NCI-H2196 (cell line): ENCODE results near the gene DACT3.

Source experiments
- DNase-seq: peaks from one replicate; lab custom pipeline; 2025; ENCODE audit not compliant: unreplicated experiment; lab: John Stamatoyannopoulos, UW

DACT3 gene

DNA sequence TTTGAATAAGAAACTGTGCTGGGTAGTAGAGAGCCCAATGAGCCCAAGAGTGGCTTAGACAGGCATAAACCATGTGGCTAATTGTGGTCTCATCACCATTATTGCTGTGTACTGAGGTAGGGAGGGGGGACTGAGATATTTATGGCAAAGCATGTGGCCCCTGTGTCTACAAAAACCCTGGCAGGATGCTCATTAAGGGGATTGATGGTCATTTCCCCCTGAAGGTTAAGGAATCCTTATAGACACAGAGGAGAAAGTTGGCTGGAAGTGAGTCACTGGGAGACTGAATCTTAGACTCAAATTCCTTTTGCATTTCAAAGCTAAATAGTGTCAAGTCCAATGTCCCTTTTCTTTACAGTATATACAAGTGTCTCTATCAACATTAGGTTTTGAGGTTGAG lies 9.8 kb upstream of the DACT3 start:
- no peak for DNase-seq

DNA sequence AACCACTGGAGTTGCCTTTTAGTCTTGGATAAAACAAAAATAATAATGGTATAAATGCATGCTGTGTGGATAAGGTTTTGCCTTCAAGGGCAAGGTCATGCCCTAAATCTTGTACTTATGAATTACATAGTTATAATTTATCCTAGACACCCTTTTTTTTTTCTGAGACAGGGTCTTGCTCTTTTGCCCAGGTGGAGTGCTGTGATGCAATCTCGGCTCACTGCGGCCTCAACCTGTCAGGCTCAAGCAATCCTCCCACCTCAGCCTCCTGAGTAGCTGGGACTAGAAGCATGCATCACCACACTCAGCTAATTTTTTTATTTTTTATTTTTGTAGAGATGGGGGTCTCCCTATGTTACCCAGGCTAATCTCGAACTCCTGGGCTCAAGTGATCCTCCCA lies 7.7 kb upstream of the DACT3 start:
- DNase-seq = no peak

DNA sequence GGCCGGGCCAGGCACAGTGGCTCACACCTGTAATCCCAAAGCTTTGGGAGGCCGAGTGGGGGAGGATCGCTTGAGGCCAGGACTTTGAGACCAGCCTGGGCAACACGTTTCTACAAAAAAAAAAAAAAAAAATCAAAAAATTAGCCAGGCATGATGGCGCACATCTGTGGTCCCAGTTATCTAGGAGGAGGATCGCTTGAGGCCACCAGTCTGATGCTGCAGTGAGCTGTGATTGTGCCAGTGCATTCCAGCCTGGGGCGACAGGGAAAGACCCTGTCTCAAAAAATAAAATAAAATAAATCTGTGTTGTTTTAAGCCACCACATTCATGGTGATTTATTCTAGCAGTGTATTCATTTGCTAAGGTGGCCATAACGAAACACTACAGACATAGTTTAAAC lies 4.1 kb upstream of the DACT3 start:
- no peak for DNase-seq

DNA sequence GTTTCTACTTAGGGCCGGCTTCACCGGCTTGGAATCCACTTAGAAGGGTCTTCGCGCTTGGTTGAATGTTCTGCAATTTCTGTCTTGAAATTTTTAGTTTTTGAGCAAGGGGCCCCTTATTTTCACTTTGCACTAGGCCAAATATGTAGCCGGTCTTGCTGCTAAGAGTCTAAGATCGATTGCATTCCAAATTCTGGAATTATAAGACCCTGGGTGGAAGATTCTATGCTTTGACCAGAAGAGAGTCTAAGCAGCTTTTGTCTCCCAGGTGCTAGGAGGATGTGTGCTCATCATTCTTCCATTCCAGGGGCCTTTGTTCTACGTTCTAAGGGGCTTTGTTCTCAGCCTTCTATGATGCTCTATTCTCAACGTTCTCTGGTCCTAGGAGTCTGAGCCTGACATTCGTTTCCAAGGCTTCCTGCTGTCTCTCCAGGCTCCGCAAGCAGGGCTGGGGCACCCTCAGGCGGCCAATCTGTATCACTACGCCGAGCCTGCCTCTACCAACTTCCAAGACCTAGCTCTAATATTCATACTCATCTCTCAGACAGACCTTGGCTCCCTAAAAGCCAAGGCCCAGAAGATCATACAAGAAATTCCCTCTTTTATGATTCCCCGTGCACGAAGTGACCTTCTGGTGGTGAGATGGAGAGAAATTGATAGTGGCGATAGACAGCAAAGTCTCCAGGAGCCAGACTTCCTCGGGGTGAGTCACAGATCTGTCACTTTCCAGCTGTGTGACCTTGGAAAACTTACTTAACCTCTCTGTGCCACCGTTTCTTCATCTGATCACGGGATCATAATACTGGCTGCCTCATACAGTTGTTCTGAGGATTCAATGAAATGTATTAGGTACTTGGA lies 982 bp upstream of the DACT3 start:
- DNase-seq = peak; percentile 83

DNA sequence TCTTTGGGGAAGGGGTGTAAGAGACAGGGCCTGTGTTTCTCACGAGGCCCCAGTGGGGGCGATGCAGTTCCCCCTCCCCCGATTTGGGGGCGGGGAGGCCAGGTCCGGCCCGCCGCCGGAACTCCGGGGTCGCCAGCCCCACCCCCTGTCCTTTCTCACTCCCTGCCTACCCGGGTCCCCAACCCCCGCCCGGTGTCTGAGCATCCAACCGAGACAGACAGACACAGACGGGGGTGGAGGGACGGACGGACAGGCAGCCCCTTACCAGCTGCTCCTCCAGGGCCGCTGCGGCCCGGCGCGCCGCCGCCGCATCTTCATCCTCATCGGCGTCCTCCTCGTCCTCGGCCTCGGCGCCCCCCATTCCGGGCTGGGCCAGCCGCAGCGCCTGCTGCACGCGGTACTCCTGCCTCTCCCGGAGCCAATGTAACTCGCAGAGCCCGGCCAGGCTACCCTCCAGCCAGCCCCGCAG lies 397 bp downstream of the DACT3 start:
- DNase-seq = no peak

DNA sequence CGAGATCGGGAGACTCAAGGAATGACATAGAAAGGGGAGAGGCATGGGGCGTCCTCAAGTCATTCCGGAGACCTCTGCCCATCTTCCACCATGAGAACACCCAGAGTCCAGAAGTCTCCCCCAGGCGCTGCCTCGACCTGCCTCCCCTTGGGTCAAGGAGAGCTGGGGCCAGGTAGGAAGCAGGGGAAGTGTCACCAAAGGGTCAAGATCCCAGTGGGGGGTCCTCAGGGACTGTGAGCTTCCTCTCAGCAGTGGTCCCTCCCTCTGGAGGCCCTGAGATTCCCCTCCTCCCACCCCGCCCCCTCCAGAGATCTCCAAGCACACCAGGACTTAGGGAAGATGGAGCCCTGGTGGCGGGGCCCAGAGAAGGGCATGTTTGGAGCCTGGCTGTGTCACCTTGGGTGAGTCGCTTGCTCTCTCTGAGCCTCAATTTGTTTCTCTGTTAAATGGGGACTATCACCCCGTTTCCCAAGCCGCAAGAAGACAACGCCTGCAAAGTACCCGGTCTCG lies 919 bp downstream of the DACT3 start:
- no peak for DNase-seq

DNA sequence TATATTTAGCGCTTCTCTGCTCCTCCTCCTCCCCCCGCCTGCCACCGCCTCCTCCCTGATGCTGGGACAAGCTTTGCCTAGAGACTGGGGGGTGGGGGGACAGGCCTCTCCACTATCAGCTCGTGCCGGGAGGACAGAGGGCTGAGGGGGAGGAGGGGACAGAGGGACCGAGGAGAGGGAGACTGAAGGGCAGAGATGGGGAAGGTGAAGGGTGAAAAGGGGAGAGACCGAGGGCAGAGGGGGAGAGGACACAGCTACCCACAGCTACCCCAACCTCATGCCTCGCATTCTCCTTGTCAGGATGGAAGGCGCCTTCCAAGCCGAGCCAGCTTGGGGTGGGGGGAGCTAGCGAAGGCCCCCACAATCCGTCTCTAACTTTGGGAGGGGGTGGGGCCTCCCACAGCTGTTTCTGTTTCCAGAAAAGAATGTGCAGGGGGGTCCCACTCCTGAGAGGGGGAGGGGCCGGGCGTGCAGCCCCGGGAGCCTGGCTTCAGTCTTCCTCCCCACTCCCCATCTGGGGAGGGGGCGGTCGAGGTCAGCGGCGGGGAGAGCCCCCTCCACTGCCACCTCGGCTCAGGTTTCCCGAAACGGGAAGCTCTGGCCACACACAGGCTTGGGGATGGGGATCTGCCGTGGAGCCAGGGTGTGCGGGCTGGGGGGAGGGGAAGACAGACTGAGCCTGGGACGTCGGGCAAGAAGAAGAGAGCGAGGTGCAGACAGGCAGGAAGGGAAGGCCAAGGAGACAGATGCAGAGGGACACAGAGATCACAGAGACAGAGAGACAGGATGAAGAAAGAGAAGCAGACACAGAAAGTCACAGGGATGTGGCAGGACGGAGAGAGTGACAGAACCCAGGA lies 1.6 kb downstream of the DACT3 start:
- no peak for DNase-seq

DNA sequence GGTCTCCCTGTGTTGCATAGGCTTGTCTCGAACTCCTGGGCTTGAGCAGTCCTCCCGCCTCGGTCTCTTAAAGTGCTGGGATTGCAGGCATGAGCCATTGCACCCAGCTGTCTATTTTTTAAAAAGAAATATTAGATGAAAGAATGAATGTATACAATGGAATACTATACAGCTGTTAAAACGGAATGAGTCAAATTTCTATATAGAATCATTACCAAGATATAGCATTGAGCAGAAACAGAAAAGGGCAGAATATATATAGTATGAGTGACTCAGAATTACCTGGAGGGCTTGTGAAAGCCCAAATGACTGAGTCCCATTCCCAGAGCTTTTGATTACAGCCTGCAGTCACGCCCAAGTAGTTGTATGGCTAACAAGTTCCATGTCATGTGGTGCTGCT lies 4.4 kb downstream of the DACT3 start:
- DNase-seq = no peak

DNA sequence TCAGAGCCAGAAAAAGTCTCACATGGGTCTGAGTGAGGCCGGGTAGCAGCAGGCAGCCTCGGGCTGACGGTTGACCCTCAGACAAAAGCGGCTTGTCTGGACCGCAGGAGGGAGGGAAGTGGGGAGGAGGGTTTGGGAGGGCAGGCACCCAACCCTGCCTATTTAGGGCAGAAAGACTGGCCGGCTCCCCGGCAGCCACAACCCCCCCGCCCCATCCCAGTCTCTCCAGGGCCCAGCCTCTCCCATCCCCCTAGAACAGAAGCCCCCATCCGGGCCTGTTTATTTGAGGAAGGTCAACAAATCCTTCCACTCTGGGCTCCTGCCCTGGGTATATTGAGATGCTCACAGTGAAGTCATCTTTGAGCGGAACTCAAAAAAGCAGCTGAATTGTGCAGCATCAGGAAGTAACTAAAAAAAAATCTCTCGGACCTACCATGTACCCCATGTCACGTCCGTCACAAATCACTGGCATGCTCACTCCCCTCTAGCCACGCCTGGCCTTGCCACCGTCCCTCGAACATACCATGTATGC lies 6.3 kb downstream of the DACT3 start:
- DNase-seq = no peak

DNA sequence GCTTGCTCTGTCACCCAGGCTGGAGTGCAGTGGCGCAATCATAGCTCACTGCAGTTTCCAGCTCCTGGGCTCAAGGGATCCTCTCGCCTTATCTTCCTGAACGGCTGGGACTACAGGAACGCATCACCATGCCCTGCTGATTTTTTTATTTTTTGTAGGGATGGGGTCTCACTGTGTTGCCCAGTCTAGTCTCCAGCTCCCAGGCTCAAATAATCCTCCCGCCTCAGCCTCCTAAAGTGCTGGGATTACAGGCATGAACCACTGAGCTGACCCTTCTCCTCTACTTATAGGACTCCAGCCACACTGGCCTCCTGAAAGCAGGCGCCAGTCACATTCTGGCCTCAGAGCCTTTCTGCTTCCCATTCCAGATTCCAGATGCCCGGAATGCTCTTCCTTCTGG lies 10.5 kb downstream of the DACT3 start:
- no peak for DNase-seq

DNA sequence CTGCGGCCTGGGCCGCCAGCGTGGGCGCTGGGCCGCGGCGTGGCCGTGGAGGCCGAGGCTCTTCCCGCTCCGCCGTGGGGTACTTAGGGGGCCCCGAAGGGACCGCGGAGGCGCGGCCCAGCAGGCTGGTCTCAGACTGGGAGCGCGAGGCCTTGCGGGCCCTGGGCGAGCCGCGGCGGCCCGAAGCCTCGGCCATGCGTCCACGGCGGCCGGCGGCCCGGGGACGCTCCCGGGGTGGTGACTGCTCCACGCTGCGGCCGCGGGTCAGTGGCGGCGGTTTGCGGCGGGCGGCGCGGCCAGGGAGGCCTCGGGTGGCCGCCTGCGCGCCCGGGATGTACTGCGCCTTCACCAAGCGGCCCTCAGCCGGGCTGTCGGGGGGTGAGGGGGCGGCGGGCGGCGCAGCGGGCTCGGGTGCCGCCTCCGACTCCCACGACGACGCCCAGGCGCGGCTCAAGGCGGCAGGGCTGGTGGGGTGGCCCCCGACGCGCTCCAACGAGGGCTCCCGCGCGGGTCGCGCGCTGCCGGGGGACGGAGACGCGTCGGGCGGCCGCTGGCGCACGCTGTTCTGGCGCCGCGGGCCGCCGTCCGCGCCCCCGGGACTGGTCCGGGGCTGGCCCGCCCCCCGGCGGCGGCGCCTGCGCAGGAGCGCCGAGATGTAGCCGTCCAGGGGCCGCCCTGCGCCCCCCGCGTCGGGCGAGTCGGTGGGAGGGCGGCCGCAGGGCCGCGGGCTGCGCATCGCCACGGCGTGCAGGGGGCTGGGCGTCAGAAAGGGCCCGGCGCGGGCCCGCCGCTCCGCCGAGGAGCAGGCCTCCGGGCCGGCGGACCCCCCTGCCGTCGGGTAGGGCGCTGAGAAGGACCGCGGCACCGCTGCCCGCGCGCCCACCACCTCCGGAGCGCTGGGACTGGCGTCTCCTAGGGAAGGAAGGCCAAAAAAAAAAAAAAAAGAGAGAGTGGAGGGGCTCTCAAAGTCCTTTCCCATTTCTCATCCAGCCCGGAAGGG lies 11.7 kb downstream of the DACT3 start:
- DNase-seq = no peak

DNA sequence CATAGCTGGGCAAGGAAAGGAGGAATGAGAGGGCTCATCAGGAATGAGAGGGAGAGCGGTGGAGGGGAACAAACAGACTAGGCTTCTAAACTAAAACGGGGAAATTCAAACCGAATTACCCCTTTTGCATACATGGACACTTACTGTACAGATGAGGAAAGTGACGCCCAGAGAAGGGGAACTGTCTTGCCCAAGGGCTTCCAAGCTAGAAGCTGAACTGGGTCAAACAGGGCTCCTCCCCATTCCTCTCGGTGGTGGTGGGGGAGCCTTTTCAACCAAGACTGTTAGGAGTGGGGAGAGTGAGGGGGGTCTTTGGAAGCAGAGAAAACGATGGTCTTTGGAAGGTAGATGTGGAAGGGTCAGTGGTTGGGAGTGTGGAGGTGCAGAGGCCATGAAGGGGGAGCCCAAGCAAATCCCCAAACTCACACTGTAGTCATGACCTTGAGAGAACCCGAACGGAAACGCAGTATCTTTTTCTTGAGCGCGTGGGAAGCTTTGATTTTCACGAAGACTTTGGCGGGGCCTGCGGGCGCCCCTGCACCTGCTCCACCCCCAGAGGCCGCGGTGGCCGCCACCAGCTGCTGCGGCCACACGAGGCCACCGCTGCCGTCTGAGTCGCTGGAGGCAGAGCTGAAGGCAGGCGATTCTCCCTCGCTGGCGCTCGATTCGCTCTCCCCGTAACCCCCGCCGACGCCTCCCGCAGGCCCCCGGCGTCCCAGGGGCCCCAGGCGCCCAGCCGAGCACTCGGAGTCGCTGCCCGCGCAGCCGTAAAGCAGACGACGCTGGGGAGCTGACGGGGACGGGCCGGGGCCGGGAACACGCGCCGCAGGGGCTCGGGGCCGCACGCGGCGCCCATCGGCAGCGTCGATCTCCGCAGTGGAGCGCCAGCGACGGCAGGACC lies 12.7 kb downstream of the DACT3 start:
- DNase-seq = no peak

DNA sequence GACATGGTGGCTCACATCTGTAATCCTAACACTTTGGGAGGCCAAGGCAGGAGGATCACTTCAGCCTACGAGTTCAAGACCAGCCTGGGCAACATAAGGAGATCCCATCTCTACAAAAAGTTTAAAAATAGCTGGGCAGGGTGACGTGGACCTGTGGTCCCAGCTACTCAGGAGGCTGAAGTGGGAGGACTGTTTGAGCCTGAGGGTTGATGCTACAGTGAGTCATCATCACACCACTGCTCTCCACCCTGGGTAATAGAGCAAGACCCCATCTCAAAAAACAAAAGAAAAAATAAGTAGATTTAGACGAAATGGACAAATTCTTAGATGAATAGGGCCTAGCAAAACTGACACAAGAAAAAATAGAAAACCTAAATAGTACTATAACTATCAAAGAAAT lies 14.6 kb downstream of the DACT3 start:
- no peak for DNase-seq

DNA sequence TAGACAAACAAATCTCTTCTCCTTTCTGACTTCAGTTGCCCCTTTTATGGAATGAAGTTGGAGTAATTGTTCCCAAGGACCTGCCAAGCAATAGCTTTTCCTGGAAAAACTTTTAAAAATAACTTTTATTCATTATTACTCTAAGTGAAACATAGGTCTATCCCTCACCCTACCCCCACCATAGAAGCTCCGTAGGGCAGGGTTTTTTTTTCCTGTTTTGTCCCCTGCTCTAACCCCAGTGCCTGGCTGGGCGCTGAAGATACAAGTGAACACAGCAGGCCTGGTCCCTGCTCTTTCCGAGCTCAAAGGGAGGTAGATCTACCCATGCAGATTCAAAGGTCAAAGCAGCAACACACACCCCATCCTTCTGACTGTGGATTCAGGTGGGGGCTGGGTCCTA lies 16.3 kb downstream of the DACT3 start:
- DNase-seq = no peak

DNA sequence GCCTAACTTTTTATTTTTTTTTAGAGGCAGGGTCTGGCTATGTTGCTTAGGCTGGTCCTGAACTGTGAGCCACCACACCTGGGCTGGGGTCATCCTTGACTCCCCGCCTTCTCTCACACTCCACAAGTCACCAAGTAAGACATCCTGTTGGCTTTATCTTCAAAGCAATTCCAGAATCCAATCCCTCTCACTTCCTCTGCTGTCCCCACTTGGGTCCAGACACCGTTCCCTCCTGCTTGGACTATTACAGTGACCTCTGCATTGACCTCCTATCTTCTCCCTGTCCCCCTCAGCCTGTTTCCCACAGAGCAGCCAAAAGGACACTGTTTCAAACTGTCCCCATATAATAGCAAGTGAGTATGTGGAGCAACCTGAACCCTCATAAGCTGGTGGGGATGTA lies 20.3 kb downstream of the DACT3 start:
- no peak for DNase-seq

DNA sequence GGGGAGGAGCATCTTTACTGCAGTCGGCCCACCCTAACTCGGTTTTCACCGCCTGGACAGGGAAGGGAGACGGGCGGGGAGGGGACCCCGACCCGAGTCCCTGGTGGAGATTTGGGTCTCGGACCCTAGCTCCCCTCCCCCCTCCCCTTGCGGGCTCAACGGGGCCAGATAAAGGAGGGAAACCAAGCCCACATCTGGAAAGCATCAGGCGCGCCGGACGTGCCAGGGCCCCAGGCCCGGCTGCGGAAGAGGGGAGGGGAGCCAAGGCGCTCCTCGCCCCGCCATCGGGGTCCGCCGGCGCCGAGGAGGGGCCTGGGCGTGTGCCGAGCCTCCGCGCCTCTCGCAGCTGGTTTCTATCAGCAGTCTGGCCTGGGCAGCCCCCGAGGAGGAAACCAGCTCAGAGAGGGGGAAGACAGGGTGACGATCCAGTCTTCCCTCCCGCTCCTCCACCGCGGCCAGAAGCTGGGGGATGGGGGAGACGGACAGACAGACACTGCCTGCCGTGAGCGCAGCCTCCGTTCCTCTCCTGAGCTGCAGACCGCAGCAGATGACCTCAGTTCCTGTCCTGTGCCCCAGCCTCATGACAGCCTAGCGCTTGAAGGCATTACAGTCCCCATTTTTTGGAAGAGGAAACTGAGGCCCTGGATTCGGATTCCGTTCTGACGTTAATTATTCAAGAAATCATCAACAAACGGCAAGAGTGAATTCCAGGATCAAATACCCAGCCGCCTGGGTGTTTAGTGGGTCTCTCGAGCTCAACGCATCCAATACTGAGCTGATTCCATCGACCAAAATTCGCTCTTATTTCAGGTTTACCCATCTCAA lies 21.4 kb downstream of the DACT3 start:
- no peak for DNase-seq

DNA sequence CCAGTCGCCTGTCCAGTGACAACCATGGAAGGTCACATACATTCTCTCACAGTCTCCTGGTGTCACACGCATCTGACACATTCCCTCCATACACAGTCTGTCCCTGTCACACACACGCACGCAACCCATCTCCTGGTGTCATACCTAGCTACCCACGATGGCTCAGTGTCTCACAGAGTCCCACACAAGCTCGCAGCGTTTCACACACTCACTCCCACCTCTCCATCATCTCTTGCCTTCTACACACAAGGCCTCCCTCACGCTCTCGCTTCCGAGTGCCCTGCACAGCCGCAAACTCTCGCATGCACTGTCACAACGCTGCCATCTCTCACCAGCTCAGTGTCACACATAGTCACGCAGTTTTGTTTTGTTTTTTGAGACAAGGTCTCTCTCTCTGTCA lies 23.8 kb downstream of the DACT3 start:
- DNase-seq = no peak

DNA sequence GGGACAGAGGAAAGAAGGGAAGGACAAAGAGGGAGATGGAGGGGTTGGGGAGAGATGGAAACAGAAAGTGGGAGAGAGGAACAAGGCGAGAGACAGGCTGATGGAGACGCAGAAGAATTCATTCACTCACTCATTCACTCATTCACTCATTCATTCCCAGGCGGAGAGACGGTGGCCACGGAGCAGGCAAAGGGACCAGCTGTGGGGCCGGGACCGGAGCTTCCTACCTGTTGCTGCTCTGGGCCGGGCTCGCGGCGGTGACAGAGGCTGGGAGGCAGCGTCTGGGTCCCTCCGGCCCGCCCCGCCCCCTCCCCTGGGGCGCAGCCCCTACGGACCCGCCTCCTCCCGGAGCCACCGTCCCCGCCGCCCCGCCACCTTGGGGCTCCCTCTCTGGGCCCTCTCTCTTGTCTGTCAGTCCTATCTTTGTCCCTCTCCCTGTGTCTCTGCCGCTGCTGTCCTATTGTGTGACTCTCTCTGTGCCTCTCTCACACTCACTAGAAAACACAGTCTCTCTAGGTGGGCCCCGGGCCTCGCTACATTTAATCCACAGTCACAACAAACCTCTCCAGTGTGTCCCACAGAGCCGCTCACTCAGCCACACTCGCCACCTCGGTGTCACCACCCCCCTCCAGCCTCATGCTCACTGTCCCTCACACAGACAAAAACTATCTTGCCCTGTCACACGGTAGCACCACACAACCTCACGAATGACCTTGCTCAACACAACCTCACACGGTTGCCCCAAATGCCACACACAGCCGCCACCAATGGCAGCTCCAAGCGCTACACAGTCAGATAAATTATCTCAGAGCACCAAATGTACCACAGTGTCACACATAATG lies 24.8 kb downstream of the DACT3 start, which contains the start of gene GNG8:
TSS of gene GNG8 (minus strand) at position 283 of the 842 bp plus-strand sequence. CDS start 1,520 bp downstream, outside the sequence.
- no peak for DNase-seq
